A549 (cell line): ENCODE data around the gene CR1L. TPM values are rescaled to one million over a fixed set of nuclear protein-coding genes. Genes with fewer than 3 reads are reported as not detected.
"Not testable (repeated sequence)": the region's sequence is repeated elsewhere in the genome, so short reads cannot be mapped to it uniquely, and the experiment has no call there.

Source experiments
- ATAC-seq, 2 experiments: fragments of 200-7000 bp in 1 of 2; fragments of >200 bp in 1 of 2; cut with Nextera tagmentation in 1 of 2; cut with Tn5 transposase in 1 of 2; 3 replicates each; pipeline versions ENCODE4 v1.8.0 to v1.9.1; 2018 to 2020; ENCODE audit warnings: mild to moderate bottlenecking in 1 of 2, moderate library complexity in 1 of 2
- CTCF ChIA-PET: fragments of 300-600 bp; sonication (Branson Sonifier 250); formaldehyde crosslinking; extraction: SDS; loops from one replicate; lab custom pipeline; 2021; ENCODE audit warnings: antibody characterized with exemption, inconsistent platforms; lab: Yijun Ruan, JAX
- POLR2A ChIA-PET: fragments of 350-600 bp; formaldehyde crosslinking; extraction: SDS; loops from one replicate; lab custom pipeline; 2021; ENCODE audit warnings: antibody characterized with exemption, inconsistent platforms; lab: Yijun Ruan, JAX
- DNase-seq, 2 experiments: peaks; one replicate each; pipeline versions ENCODE4 v3.0.0 to v3.0.0-alpha.2; 2011 to 2016; ENCODE audit warnings: low read depth in 1 of 2, low spot score in 1 of 2
- FAIRE-seq: peaks from 2 replicates; lab custom pipeline; 2011; peaks lifted over from hg19 to GRCh38; lab: Jason Lieb, UNC
- H3K27ac ChIP-seq, 2 experiments: fragments of >200 bp; sonication (Bioruptor Twin); formaldehyde crosslinking; 3 replicates each; pipeline ENCODE4 v1.5.1; 2016 to 2017
- H3K4me1 ChIP-seq: fragments of >200 bp; sonication (Bioruptor Twin); formaldehyde crosslinking; 3 replicates; pipeline ENCODE4 v1.6.1; 2016
- H3K4me2 ChIP-seq: fragments of >200 bp; sonication (Bioruptor Twin); formaldehyde crosslinking; 3 replicates; pipeline ENCODE4 v1.6.1; 2016
- H3K4me3 ChIP-seq: fragments of >200 bp; sonication (Bioruptor Twin); formaldehyde crosslinking; 3 replicates; pipeline ENCODE4 v1.5.1; 2016
- H3K9me3 ChIP-seq: fragments of >200 bp; sonication (Bioruptor Twin); formaldehyde crosslinking; 3 replicates; pipeline ENCODE4 v1.6.1; 2016
- ATOH8 ChIP-seq: fragments of 250-450 bp; sonication (Bioruptor Pico); IDR thresholded peaks from 2 replicates; pipeline ENCODE4 v1.5.0; 2020; ENCODE audit warnings: low read depth, mild to moderate bottlenecking, moderate library complexity
- BHLHE40 ChIP-seq: IDR thresholded peaks from 2 replicates; pipeline ENCODE4 v1.6.1; 2012; ENCODE audit warnings: low read depth, low read length, inconsistent platforms
- CBX2 ChIP-seq: fragments of 200-600 bp; sonication (generic); IDR thresholded peaks from 2 replicates; pipeline ENCODE4 v1.6.1; 2016; ENCODE audit warnings: low read depth, mild to moderate bottlenecking, borderline replicate concordance
- EHMT2 ChIP-seq: fragments of 200-600 bp; sonication (generic); IDR thresholded peaks from 2 replicates; pipeline ENCODE4 v1.6.1; 2016; ENCODE audit warnings: antibody characterized with exemption, low read depth, mild to moderate bottlenecking, moderate library complexity
- ELK1 ChIP-seq: fragments of 150-350 bp; IDR thresholded peaks from 2 replicates; pipeline ENCODE4 v1.6.1; 2014; ENCODE audit warnings: low read depth, mild to moderate bottlenecking, low read length
- EP300 ChIP-seq, 2 experiments: fragments of >200 bp; sonication (Bioruptor Twin); formaldehyde crosslinking; IDR thresholded peaks; 2 replicates in 1 of 2; 3 replicates in 1 of 2; pipeline ENCODE4 v1.6.1; 2016 to 2017
- ESRRA ChIP-seq: fragments of 150-350 bp; IDR thresholded peaks from 2 replicates; pipeline ENCODE4 v1.6.1; 2014; ENCODE audit warnings: mild to moderate bottlenecking, low read length, borderline replicate concordance
- FOSB ChIP-seq: fragments of 250-450 bp; sonication (Bioruptor Pico); IDR thresholded peaks from 2 replicates; pipeline ENCODE4 v1.5.0; 2020; ENCODE audit warnings: mild to moderate bottlenecking, moderate library complexity
- FOSL2 ChIP-seq, 2 experiments: fragments of 450-650 bp in 1 of 2; fragments of >200 bp in 1 of 2; sonication (Bioruptor Twin) in 1 of 2; formaldehyde crosslinking; IDR thresholded peaks; 2 replicates each; pipeline versions ENCODE4 v1.5.0 to v1.6.1; 2016 to 2020; ENCODE audit warnings: mild to moderate bottlenecking in 1 of 2, moderate library complexity in 1 of 2
- FOXS1 ChIP-seq: fragments of 250-450 bp; sonication (Bioruptor Pico); IDR thresholded peaks from 2 replicates; pipeline ENCODE4 v1.5.0; 2020; ENCODE audit warnings: mild to moderate bottlenecking, moderate library complexity
- HDAC2 ChIP-seq: fragments of 200-600 bp; sonication (generic); IDR thresholded peaks from 2 replicates; pipeline ENCODE4 v1.6.1; 2016
- HEYL ChIP-seq: fragments of 250-450 bp; sonication (Bioruptor Pico); IDR thresholded peaks from 2 replicates; pipeline ENCODE4 v1.8.0; 2021; ENCODE audit warnings: mild to moderate bottlenecking, moderate library complexity
- HMGXB4 ChIP-seq: fragments of 250-450 bp; sonication (Bioruptor Pico); IDR thresholded peaks from 2 replicates; pipeline ENCODE4 v1.5.0; 2021; ENCODE audit warnings: mild to moderate bottlenecking, moderate library complexity, borderline replicate concordance
- HOXA7 ChIP-seq: fragments of 250-450 bp; sonication (Bioruptor Pico); IDR thresholded peaks from 2 replicates; pipeline ENCODE4 v1.5.0; 2020; ENCODE audit warnings: mild to moderate bottlenecking, moderate library complexity
- JUN ChIP-seq, 2 experiments: fragments of >200 bp; sonication (Bioruptor Twin); formaldehyde crosslinking; IDR thresholded peaks; 2 replicates in 1 of 2; 3 replicates in 1 of 2; pipeline ENCODE4 v1.6.1; 2016 to 2017
- JUNB ChIP-seq: fragments of >200 bp; sonication (Bioruptor Twin); formaldehyde crosslinking; IDR thresholded peaks from 2 replicates; pipeline ENCODE4 v1.6.1; 2016
- MAFK ChIP-seq: fragments of 450-650 bp; IDR thresholded peaks from 2 replicates; pipeline ENCODE4 v1.6.1; 2014; ENCODE audit not compliant: partially characterized antibody
- MAX ChIP-seq: IDR thresholded peaks from 2 replicates; pipeline ENCODE4 v1.6.1; 2012
- MAZ ChIP-seq: fragments of 150-350 bp; IDR thresholded peaks from 2 replicates; pipeline ENCODE4 v1.6.1; 2014; ENCODE audit warnings: antibody characterized with exemption, low read depth, low read length, borderline replicate concordance
- NPAS2 ChIP-seq: fragments of 250-450 bp; sonication (Bioruptor Pico); IDR thresholded peaks from 2 replicates; pipeline ENCODE4 v1.8.0; 2022; ENCODE audit warnings: mild to moderate bottlenecking, moderate library complexity, borderline replicate concordance
- SMC3 ChIP-seq: fragments of >200 bp; sonication (Bioruptor Twin); formaldehyde crosslinking; IDR thresholded peaks from 3 replicates; pipeline ENCODE4 v1.6.1; 2018; ENCODE audit warnings: inconsistent platforms
- SREBF2 ChIP-seq: fragments of 450-650 bp; IDR thresholded peaks from 2 replicates; pipeline ENCODE4 v1.6.1; 2014; ENCODE audit warnings: mild to moderate bottlenecking, moderate library complexity
- TFCP2L1 ChIP-seq: fragments of 250-450 bp; sonication (Bioruptor Pico); IDR thresholded peaks from 2 replicates; pipeline ENCODE4 v1.5.0; 2021; ENCODE audit warnings: mild to moderate bottlenecking
- USF2 ChIP-seq: fragments of 450-650 bp; IDR thresholded peaks from 2 replicates; pipeline ENCODE4 v1.6.1; 2014; ENCODE audit warnings: antibody characterized with exemption
- ZNF302 ChIP-seq: fragments of 250-450 bp; sonication (Bioruptor Pico); IDR thresholded peaks from 2 replicates; pipeline ENCODE4 v1.9.0; 2021; ENCODE audit warnings: inconsistent platforms, mild to moderate bottlenecking, moderate library complexity
- WGBS: methylation state at CpG from one replicate; pipeline ENCODE4 v1.1.6; 2017; ENCODE audit errors: missing lambda C conversion rate; 5-methylcytosine and 5-hydroxymethylcytosine counted together
- polyA plus RNA-seq, 4 experiments: library from polyadenylated mRNA; depleted of rRNA in 3 of 4; stranded (reverse); fragments of >200 nt; fragmentation: RNase III in 1 of 4; extraction: RNeasy Plus Mini Kit Qiagen cat#74134 plus additional on column Dnase treatment in 1 of 4; gene quantifications; 2 replicates in 3 of 4; 3 replicates in 1 of 4; pipeline ENCODE4 v1.2.3, GENCODE V29; 2011 to 2017

CR1L gene
- polyA plus RNA-seq, 2 of the 4 experiments (the other 2 are of a cell fraction): not detected

GRCh38 chr1:207631137-207631536 is 13.8 kb upstream of the CR1L start:
- ChIA-PET CTCF (interaction anchor here (0.9 to 2.6 kb wide), 2 partner anchors 9 to 11 kb away, joined by 3 to 10 read pairs; no protein-coding TSS in a partner anchor), POLR2A (no interaction called here)
- no peak for DNase-seq
- Histone ChIP-seq H3K4me2 (no peak overlapping the region), H3K27ac (no peak overlapping the region), H3K9me3 (no peaks in the 10 kb centered on the region), H3K4me3 (no peak overlapping the region), H3K4me1 (peaks cover 4% of the 10 kb centered on the region; the same call in 1 of the 3 replicates)
- ATAC-seq: no peak
- 3% methylated on average over 1 of the region's 1 CpG for WGBS
- TF ChIP-seq BHLHE40 (no peak), HEYL (no peak), TFCP2L1 (CRISPR knock-in tag) (no peak), ZNF302 (CRISPR knock-in tag) (no peak), HDAC2 (no peak), JUN (IDR thresholded peaks at IDR 0.05) (no peak), MAFK (no peak), USF2 (no peak), HOXA7 (CRISPR knock-in tag) (no peak), MAX (no peak), FOSB (CRISPR knock-in tag) (no peak), JUNB (no peak)
- no peak for FAIRE-seq

- no peak for FAIRE-seq
- CTCF ChIA-PET: interaction anchor here (2.6 kb wide), 1 partner anchor 13 kb away, joined by 10 read pairs; no protein-coding TSS in a partner anchor
Measured at GRCh38 chr1:207633226-207633625, 11.7 kb upstream of the CR1L start.

GRCh38 chr1:207633699-207634289 is 11.1 kb upstream of the CR1L start:
- H3K9me3 ChIP-seq, DNase-seq, POLR2A ChIA-PET, H3K4me2 ChIP-seq, FAIRE-seq, H3K4me3 ChIP-seq, ATAC-seq, CTCF ChIA-PET, H3K27ac ChIP-seq, H3K4me1 ChIP-seq: not testable (repeated sequence)
- 73% methylated on average over 12 of the region's 12 CpGs for WGBS

More at GRCh38 chr1:207633226-207633625, 11.7 kb upstream of the CR1L start:
- no peak for TF ChIP-seq FOXS1
- no peak for TF ChIP-seq HMGXB4
- no peak for TF ChIP-seq CBX2
- TF ChIP-seq EHMT2: no peak
- no peak for TF ChIP-seq ESRRA
- no peak for TF ChIP-seq NPAS2
- TF ChIP-seq ELK1: no peak
- no peak for TF ChIP-seq FOSL2 (IDR thresholded peaks at IDR 0.05)
- no peak for TF ChIP-seq FOSL2 (CRISPR knock-in tag; IDR thresholded peaks at IDR 0.05)
- no peak for TF ChIP-seq SMC3
- TF ChIP-seq BHLHE40: no peak
- no peak for TF ChIP-seq ATOH8 (CRISPR knock-in tag)
- no peak for TF ChIP-seq HOXA7 (CRISPR knock-in tag)
- no peak for TF ChIP-seq SREBF2
- TF ChIP-seq MAZ: no peak
- no peak for TF ChIP-seq EP300 (IDR thresholded peaks at IDR 0.05)
- no peak for TF ChIP-seq MAX
- TF ChIP-seq TFCP2L1 (CRISPR knock-in tag): no peak
- ATAC-seq (no peak), DNase-seq (no peak)
- no peak overlapping the region for H3K4me3 ChIP-seq
- no peaks in the 10 kb centered on the region for H3K9me3 ChIP-seq
- peaks cover 4% of the 10 kb centered on the region; the same call in 1 of the 3 replicates for H3K4me1 ChIP-seq
- H3K27ac ChIP-seq: no peak overlapping the region
- POLR2A ChIA-PET: no interaction called here
- no peak overlapping the region for H3K4me2 ChIP-seq

- ATAC-seq: 0 out of 6 replicates have a peak, but pooled peaks of 1 of the 2 experiments have one; percentile 43
- FAIRE-seq: peak; percentile 74
Measured at GRCh38 chr1:207634293-207634692, 10.6 kb upstream of the CR1L start.

More at GRCh38 chr1:207634293-207634692, 10.6 kb upstream of the CR1L start:
- CTCF ChIA-PET, H3K4me1 ChIP-seq, H3K27ac ChIP-seq, H3K4me2 ChIP-seq, H3K9me3 ChIP-seq, H3K4me3 ChIP-seq, POLR2A ChIA-PET, DNase-seq: not testable (repeated sequence)
- 72% methylated on average over 6 of the region's 6 CpGs for WGBS
